MM.1S (cell line): ENCODE measurements around the gene NIFK.
"Not testable (repeated sequence)": the region's sequence is repeated elsewhere in the genome, so short reads cannot be mapped to it uniquely, and the experiment has no call there.

Experiments
- DNase-seq: peaks from one replicate; pipeline ENCODE4 v3.0.0-alpha.2; 2015
- H2AFZ ChIP-seq: fragments of 300-600 bp; sonication (generic); 2 replicates; pipeline ENCODE4 v1.6.0; 2016; ENCODE audit warnings: antibody characterized with exemption, low read length
- H3F3A ChIP-seq: fragments of 300-600 bp; sonication (generic); 2 replicates; pipeline ENCODE4 v1.6.1; 2016; ENCODE audit warnings: mild to moderate bottlenecking, antibody characterized with exemption, low read length, moderate library complexity, mixed read lengths; ENCODE audit not compliant: insufficient read depth
- H3K27ac ChIP-seq: fragments of 300-600 bp; sonication (generic); 2 replicates; pipeline ENCODE4 v1.5.1; 2016; ENCODE audit warnings: mild to moderate bottlenecking, low read length
- H3K27me3 ChIP-seq: fragments of 300-600 bp; sonication (generic); replicated peaks from 2 replicates; pipeline ENCODE4 v1.6.0; 2016; ENCODE audit warnings: low read length; ENCODE audit not compliant: insufficient read depth
- H3K36me3 ChIP-seq: fragments of 300-600 bp; sonication (generic); replicated peaks from 2 replicates; pipeline ENCODE4 v1.6.1; 2016; ENCODE audit warnings: mild to moderate bottlenecking, low read length, mixed read lengths; ENCODE audit not compliant: insufficient read depth
- H3K4me1 ChIP-seq: fragments of 300-600 bp; sonication (generic); 2 replicates; pipeline ENCODE4 v1.6.1; 2016; ENCODE audit warnings: low read length, mixed read lengths
- H3K4me2 ChIP-seq: fragments of 300-600 bp; sonication (generic); 2 replicates; pipeline ENCODE4 v1.6.0; 2016; ENCODE audit warnings: low read depth, low read length
- H3K4me3 ChIP-seq: fragments of 300-600 bp; sonication (generic); 2 replicates; pipeline ENCODE4 v1.5.1; 2016; ENCODE audit warnings: low read length, mixed read lengths
- H3K79me2 ChIP-seq: fragments of 300-600 bp; sonication (generic); 2 replicates; pipeline ENCODE4 v1.6.1; 2016; ENCODE audit warnings: mixed run types, low read length, mixed read lengths
- H3K9ac ChIP-seq: fragments of 300-600 bp; sonication (generic); 2 replicates; pipeline ENCODE4 v1.6.1; 2016; ENCODE audit warnings: low read length, mixed read lengths
- H3K9me2 ChIP-seq: fragments of 300-600 bp; sonication (generic); replicated peaks from 2 replicates; pipeline ENCODE4 v1.6.1; 2016; ENCODE audit warnings: mild to moderate bottlenecking, low read length, mixed read lengths; ENCODE audit not compliant: insufficient read depth
- H3K9me3 ChIP-seq: fragments of 300-600 bp; sonication (generic); replicated peaks from 2 replicates; pipeline ENCODE4 v1.6.1; 2016; ENCODE audit warnings: mild to moderate bottlenecking, low read length, mixed read lengths; ENCODE audit not compliant: insufficient read depth
- H4K20me1 ChIP-seq: fragments of 300-600 bp; sonication (generic); 2 replicates; pipeline ENCODE4 v1.6.1; 2016; ENCODE audit warnings: mild to moderate bottlenecking, low read length, moderate library complexity, mixed read lengths; ENCODE audit not compliant: insufficient read depth
- EZH2 ChIP-seq: fragments of 300-600 bp; sonication (generic); optimal IDR thresholded peaks from 2 replicates; pipeline ENCODE3; 2017; ENCODE audit warnings: low read depth, mild to moderate bottlenecking, antibody characterized with exemption, low read length, mixed read lengths
- EZH2phosphoT487 ChIP-seq: fragments of 300-600 bp; sonication (generic); IDR thresholded peaks from 2 replicates; pipeline ENCODE4 v1.6.1; 2018; ENCODE audit warnings: antibody characterized with exemption, low read length
- TF ChIP-seq, protein P1 (sequence below): fragments of 300-600 bp; sonication (generic); IDR thresholded peaks from 2 replicates; pipeline ENCODE4 v1.5.1; 2016; ENCODE audit warnings: antibody characterized with exemption, low read length, mixed read lengths

Gene NIFK

DNA sequence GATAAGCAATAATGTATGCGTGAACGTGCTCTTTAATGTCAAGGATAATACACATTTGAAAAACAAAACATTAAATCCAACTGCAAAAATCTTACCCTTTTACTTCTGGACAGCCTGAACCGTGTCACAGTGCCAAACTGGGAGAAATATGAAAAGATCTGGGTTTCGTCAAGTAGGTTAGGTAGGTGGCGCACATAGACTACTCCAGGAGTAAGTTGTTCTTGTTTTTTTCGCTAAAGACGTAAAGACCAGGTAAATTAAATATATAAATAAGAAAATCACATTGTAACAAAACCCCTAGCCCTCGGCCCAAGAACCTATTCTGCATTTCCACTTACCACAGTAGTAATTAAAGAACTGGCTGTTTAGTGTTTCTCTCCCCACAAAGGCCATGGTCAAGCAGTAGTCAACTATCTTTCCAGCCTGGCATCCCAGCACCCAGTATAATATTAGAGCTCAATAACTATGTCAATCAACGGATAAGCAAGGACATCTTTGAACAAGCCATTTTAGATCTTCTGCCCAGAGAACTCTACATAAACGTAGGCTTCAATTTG, 1.1 kb downstream of the NIFK start:
- peaks cover 3% of the 10 kb centered on the region; the same call in 1 of the 2 replicates for H4K20me1 ChIP-seq
- no peak for TF ChIP-seq EZH2phosphoT487
- TF ChIP-seq, protein P1, sequence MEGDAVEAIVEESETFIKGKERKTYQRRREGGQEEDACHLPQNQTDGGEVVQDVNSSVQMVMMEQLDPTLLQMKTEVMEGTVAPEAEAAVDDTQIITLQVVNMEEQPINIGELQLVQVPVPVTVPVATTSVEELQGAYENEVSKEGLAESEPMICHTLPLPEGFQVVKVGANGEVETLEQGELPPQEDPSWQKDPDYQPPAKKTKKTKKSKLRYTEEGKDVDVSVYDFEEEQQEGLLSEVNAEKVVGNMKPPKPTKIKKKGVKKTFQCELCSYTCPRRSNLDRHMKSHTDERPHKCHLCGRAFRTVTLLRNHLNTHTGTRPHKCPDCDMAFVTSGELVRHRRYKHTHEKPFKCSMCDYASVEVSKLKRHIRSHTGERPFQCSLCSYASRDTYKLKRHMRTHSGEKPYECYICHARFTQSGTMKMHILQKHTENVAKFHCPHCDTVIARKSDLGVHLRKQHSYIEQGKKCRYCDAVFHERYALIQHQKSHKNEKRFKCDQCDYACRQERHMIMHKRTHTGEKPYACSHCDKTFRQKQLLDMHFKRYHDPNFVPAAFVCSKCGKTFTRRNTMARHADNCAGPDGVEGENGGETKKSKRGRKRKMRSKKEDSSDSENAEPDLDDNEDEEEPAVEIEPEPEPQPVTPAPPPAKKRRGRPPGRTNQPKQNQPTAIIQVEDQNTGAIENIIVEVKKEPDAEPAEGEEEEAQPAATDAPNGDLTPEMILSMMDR: peak; percentile 31
- H3K9me2 ChIP-seq: no peaks in the 10 kb centered on the region
- H3K27ac ChIP-seq: peak overlapping the region; percentile 64; the same call in 1 of the 2 replicates
- peak overlapping the region; percentile 96 for H3K9ac ChIP-seq
- H3K27me3 ChIP-seq: no peaks in the 10 kb centered on the region; the same call in 1 of the 2 replicates
- H3K9me3 ChIP-seq: no peaks in the 10 kb centered on the region
- H3K4me2 ChIP-seq: peak overlapping the region; percentile 64
- no peaks in the 10 kb centered on the region; the same call in 1 of the 2 replicates for H3K4me1 ChIP-seq
- DNase-seq: peak; percentile 41
- peaks cover 9% of the 10 kb centered on the region for H3F3A ChIP-seq
- peaks cover 11% of the 10 kb centered on the region for H3K36me3 ChIP-seq
- peaks cover 53% of the 10 kb centered on the region for H3K79me2 ChIP-seq
- H3K4me3 ChIP-seq: peak overlapping the region; percentile 96
- no peak overlapping the region for H2AFZ ChIP-seq

DNA sequence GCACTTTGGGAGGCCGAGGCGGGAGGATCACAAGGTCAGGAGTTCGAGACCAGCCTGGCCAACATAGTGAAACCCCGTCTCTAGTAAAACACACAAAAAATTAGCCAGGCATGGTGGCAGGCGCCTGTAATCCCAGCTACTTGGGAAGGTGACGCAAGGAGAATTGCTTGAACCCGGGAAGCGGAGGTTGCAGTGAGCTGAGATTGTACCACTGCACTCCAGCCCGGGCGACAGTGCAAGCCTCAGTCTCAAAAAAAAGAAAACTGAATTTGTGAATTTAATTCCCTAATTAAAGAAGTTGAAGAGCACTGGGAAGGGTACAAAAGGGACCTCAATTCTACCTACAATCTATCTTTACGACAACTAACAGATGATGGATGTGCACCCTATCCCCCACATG, 2.1 kb downstream of the NIFK start:
- H3F3A ChIP-seq, DNase-seq, H4K20me1 ChIP-seq, H3K27me3 ChIP-seq, H3K9me3 ChIP-seq, H3K4me3 ChIP-seq, H3K9ac ChIP-seq, H3K4me1 ChIP-seq, H2AFZ ChIP-seq, H3K9me2 ChIP-seq, H3K27ac ChIP-seq: not testable (repeated sequence)
- H3K79me2 ChIP-seq: peaks cover 54% of the 10 kb centered on the region
- peak overlapping the region; percentile 64; the same call in 1 of the 2 replicates for H3K4me2 ChIP-seq
- H3K36me3 ChIP-seq: peaks cover 12% of the 10 kb centered on the region

DNA sequence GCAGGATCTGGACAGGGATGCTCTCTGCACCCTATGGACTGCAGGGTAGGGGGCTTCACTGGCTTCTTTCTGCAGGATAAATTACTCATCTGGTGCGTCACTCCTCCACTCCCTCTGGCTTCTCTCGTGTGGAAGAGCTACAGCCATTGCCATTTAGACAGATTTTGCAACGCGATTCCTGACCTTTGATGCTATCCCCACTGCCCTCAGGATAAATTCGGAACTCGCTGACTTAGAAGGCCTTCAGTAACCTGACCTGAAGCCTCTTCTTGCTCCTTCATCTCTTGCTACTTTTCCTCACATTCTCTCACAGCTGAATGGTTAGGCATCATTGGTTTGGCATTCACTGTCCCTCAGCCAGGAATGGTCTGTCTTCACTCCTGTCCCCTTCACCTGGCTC, 5.3 kb downstream of the NIFK start:
- peaks cover 11% of the 10 kb centered on the region for H3F3A ChIP-seq
- H3K27ac ChIP-seq: no peak overlapping the region
- H3K9me2 ChIP-seq: no peaks in the 10 kb centered on the region
- no peak overlapping the region for H3K9ac ChIP-seq
- H3K4me2 ChIP-seq: no peak overlapping the region
- H3K36me3 ChIP-seq: peaks cover 16% of the 10 kb centered on the region
- DNase-seq: no peak
- peaks cover 3% of the 10 kb centered on the region; the same call in 1 of the 2 replicates for H4K20me1 ChIP-seq
- no peak overlapping the region for H3K4me3 ChIP-seq
- no peaks in the 10 kb centered on the region; the same call in 1 of the 2 replicates for H3K4me1 ChIP-seq
- no peak overlapping the region for H2AFZ ChIP-seq
- TF ChIP-seq, protein P1: no peak
- TF ChIP-seq EZH2phosphoT487 (no peak), EZH2 (no peak)
- H3K79me2 ChIP-seq: peaks cover 50% of the 10 kb centered on the region
- H3K9me3 ChIP-seq: no peaks in the 10 kb centered on the region
- no peaks in the 10 kb centered on the region for H3K27me3 ChIP-seq

DNA sequence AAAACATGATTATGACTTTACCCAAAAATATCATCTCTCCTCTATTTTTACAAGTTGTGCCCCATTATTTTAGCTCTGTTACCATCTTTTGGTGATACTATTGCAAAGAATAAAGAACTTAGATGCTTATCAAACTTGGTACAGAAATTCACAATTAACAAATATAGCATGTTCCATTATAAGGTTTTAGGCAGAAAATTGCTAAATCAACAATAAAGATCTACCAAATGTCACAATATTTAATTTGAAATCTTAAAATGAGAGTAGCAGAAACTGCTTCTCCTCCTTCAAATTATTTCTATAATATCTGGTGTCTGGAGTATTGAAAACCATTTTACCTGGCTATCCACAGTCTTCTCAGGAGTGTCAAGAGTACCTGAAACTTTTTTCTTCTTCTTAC, 8.7 kb downstream of the NIFK start:
- H2AFZ ChIP-seq: no peak overlapping the region
- H3K4me1 ChIP-seq: no peaks in the 10 kb centered on the region
- no peaks in the 10 kb centered on the region for H3K9me3 ChIP-seq
- peaks cover 20% of the 10 kb centered on the region for H3K79me2 ChIP-seq
- no peaks in the 10 kb centered on the region for H3K27me3 ChIP-seq
- TF ChIP-seq, protein P1: no peak
- TF ChIP-seq EZH2 (no peak), EZH2phosphoT487 (no peak)
- DNase-seq: no peak
- H3K9me2 ChIP-seq: no peaks in the 10 kb centered on the region
- H4K20me1 ChIP-seq: no peaks in the 10 kb centered on the region
- H3K27ac ChIP-seq: no peak overlapping the region
- no peak overlapping the region for H3K4me3 ChIP-seq
- peaks cover 9% of the 10 kb centered on the region for H3K36me3 ChIP-seq
- H3K4me2 ChIP-seq: no peak overlapping the region
- H3F3A ChIP-seq: peaks cover 4% of the 10 kb centered on the region; the same call in 1 of the 2 replicates
- H3K9ac ChIP-seq: no peak overlapping the region
